SK-N-SH treated with all-trans-retinoic acid at 6 μM for 48 hours (cell line): ENCODE results near the gene ARHGAP28.

Experiments
- CSDC2 ChIP-seq: fragments of 250-450 bp; sonication (Bioruptor Pico); IDR thresholded peaks from 2 replicates; pipeline ENCODE4 v1.5.0; 2020; ENCODE audit warnings: mild to moderate bottlenecking, moderate library complexity
- OSR1 ChIP-seq: fragments of 250-450 bp; sonication (Bioruptor Pico); IDR thresholded peaks from 2 replicates; pipeline ENCODE4 v1.8.0; 2022; ENCODE audit warnings: moderate library complexity, mild to moderate bottlenecking, inconsistent platforms
- SNAI2 ChIP-seq: fragments of 250-450 bp; sonication (Bioruptor Pico); IDR thresholded peaks from 2 replicates; pipeline ENCODE4 v1.5.0; 2020; ENCODE audit warnings: mild to moderate bottlenecking, moderate library complexity
- TCF4 ChIP-seq: fragments of 250-450 bp; sonication (Bioruptor Pico); IDR thresholded peaks from 2 replicates; pipeline ENCODE4 v1.8.0; 2021; ENCODE audit warnings: mild to moderate bottlenecking, moderate library complexity, borderline replicate concordance
- TOX ChIP-seq: fragments of 250-450 bp; sonication (Bioruptor Pico); IDR thresholded peaks from 2 replicates; pipeline ENCODE4 v1.8.0; 2021; ENCODE audit warnings: mild to moderate bottlenecking, moderate library complexity, borderline replicate concordance
- ZNF8 ChIP-seq: fragments of 450-650 bp; formaldehyde crosslinking; IDR thresholded peaks from 2 replicates; pipeline ENCODE4 v1.5.0; 2020; ENCODE audit warnings: mild to moderate bottlenecking, moderate library complexity
- TF ChIP-seq, protein P1 (sequence below): fragments of 250-450 bp; sonication (Bioruptor Pico); IDR thresholded peaks from 2 replicates; pipeline ENCODE4 v1.8.0; 2021; ENCODE audit warnings: low read depth, mild to moderate bottlenecking, moderate library complexity, borderline replicate concordance
- TF ChIP-seq, protein P2 (sequence below): fragments of 250-450 bp; sonication (Bioruptor Pico); IDR thresholded peaks from 2 replicates; pipeline ENCODE4 v1.5.1; 2020; ENCODE audit warnings: low read depth, mild to moderate bottlenecking, moderate library complexity

DNA sequence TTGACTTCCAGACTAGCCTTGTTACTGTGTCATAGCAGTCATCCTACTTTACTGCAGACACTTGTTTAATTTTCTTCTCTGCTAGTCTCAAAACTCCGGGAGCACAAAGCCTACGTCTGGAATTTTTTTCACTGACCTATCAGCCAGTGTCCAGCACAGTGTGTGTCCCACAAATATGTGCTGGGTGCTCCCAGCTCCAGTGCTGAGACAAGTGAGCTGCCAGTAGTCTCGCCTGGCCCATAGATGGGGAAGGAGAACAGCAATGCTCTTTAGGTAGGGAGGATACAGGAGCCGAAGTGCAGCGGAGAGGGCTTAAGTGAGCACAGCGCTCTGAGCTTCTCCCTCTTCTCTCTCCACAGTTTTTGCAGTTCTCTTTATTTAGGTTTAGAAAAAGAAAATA is 34.0 kb downstream of the ARHGAP28 start:
- TF ChIP-seq TOX (CRISPR knock-in tag) (no peak), OSR1 (CRISPR knock-in tag) (no peak), ZNF8 (CRISPR knock-in tag) (no peak), TCF4 (CRISPR knock-in tag) (no peak), SNAI2 (CRISPR knock-in tag) (no peak), CSDC2 (CRISPR knock-in tag) (no peak)
- TF ChIP-seq, protein P1, sequence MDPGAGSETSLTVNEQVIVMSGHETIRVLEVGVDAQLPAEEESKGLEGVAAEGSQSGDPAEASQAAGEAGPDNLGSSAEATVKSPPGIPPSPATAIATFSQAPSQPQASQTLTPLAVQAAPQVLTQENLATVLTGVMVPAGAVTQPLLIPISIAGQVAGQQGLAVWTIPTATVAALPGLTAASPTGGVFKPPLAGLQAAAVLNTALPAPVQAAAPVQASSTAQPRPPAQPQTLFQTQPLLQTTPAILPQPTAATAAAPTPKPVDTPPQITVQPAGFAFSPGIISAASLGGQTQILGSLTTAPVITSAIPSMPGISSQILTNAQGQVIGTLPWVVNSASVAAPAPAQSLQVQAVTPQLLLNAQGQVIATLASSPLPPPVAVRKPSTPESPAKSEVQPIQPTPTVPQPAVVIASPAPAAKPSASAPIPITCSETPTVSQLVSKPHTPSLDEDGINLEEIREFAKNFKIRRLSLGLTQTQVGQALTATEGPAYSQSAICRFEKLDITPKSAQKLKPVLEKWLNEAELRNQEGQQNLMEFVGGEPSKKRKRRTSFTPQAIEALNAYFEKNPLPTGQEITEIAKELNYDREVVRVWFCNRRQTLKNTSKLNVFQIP (CRISPR knock-in tag): no peak
- TF ChIP-seq, protein P2, sequence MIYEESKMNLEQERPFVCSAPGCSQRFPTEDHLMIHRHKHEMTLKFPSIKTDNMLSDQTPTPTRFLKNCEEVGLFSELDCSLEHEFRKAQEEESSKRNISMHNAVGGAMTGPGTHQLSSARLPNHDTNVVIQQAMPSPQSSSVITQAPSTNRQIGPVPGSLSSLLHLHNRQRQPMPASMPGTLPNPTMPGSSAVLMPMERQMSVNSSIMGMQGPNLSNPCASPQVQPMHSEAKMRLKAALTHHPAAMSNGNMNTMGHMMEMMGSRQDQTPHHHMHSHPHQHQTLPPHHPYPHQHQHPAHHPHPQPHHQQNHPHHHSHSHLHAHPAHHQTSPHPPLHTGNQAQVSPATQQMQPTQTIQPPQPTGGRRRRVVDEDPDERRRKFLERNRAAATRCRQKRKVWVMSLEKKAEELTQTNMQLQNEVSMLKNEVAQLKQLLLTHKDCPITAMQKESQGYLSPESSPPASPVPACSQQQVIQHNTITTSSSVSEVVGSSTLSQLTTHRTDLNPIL (CRISPR knock-in tag): no peak
